Measurements from ENCODE around the gene SLAMF7. TPM values are rescaled to one million over a fixed set of nuclear protein-coding genes. Genes with fewer than 3 reads are reported as not detected.
"Not testable (repeated sequence)": the region's sequence is repeated elsewhere in the genome, so short reads cannot be mapped to it uniquely, and the experiment has no call there.

The SLAMF7 gene
- polyA plus RNA-seq, result 10 to 100 TPM in 1 of 4 donors, 1 to 10 TPM in 3; 1.8 to 12.2 (median 3.7) TPM
- long read RNA-seq, donor 1, result 0 reads
- long read RNA-seq, donor 2, result 0 reads
- long read RNA-seq, donor 3, partial matches to known transcripts, result 0 of 1 reads
- long read RNA-seq, donor 3, other reads (novel, unspliced or antisense), result 0 of 1 reads
- long read RNA-seq, donor 4, result 0 reads
- long read RNA-seq, donor 5, result 0 reads
- long read RNA-seq, donor 6, partial matches to known transcripts, result 0 of 2 reads
- long read RNA-seq, donor 6, other reads (novel, unspliced or antisense), result 0 of 2 reads
- long read RNA-seq, donor 7, result 0 reads
- long read RNA-seq, donor 8, result 0 reads
- long read RNA-seq, donor 9, result 0 reads
- long read RNA-seq, donor 10, result 0 reads

GRCh38 chr1:160739098-160739511, at the start of gene SLAMF7:
TSS of gene SLAMF7 (plus strand) at chr1:160739247. CDS start at chr1:160739302, 55 bp downstream.
- H3K4me3 ChIP-seq (ENCODE audit: low read depth in 1 of 3, low read length in 3 of 3), result peak within 1 kb of the TSS; percentile 13 to 31 (median 18)
- peaks cover 0 to 4% of the 10 kb centered on the region in 2 donors for H3K9me3 ChIP-seq (ENCODE audit: control insufficient read depth in 2 of 2, insufficient read depth in 1 of 2, low read depth in 1 of 2, low read length in 1 of 2)
- no peaks in the 10 kb centered on the region for H3K36me3 ChIP-seq (ENCODE audit: control insufficient read depth in 3 of 3, insufficient read depth in 2 of 3, low read depth in 1 of 3, low read length in 3 of 3)
- WGBS, 3 donors, result 59 to 68% (median 62%) methylated on average over 5 of the region's 5 CpGs
- peak within 1 kb of the TSS in 1 of 3 donors; percentile 81 for H3K27ac ChIP-seq (ENCODE audit: low read depth in 1 of 3, low read length in 2 of 3)
- no peaks in the 10 kb centered on the region for H3K4me1 ChIP-seq (ENCODE audit: control insufficient read depth in 3 of 3, insufficient read depth in 2 of 3, low read depth in 1 of 3, low read length in 2 of 3)
- no peaks in the 10 kb centered on the region for H3K27me3 ChIP-seq (ENCODE audit: control insufficient read depth in 3 of 3, insufficient read depth in 3 of 3, low read length in 3 of 3)
- DNase-seq, result peak in 1 of 2 donors; percentile 35
- no peak for FAIRE-seq

GRCh38 chr1:160692390-160692789, 46.7 kb upstream of the SLAMF7 start:
- not testable (repeated sequence) for H3K36me3 ChIP-seq (ENCODE audit: control insufficient read depth in 3 of 3, insufficient read depth in 2 of 3, low read depth in 1 of 3, low read length in 3 of 3); DNase-seq; FAIRE-seq; H3K4me3 ChIP-seq (ENCODE audit: low read depth in 1 of 3, low read length in 3 of 3); H3K27ac ChIP-seq (ENCODE audit: low read depth in 1 of 3, low read length in 2 of 3); H3K4me1 ChIP-seq (ENCODE audit: control insufficient read depth in 3 of 3, insufficient read depth in 2 of 3, low read depth in 1 of 3, low read length in 2 of 3); H3K27me3 ChIP-seq (ENCODE audit: control insufficient read depth in 3 of 3, insufficient read depth in 3 of 3, low read length in 3 of 3); H3K9me3 ChIP-seq (ENCODE audit: control insufficient read depth in 2 of 2, insufficient read depth in 1 of 2, low read depth in 1 of 2, low read length in 1 of 2)
- whole genome bisulfite sequencing, 3 donors, result 69 to 85% (median 77%) methylated on average over 10 of the region's 10 CpGs

- Histone ChIP-seq H3K27ac (ENCODE audit: low read depth in 1 of 3, low read length in 2 of 3) (peak overlapping the region in 1 of 3 donors; percentile 11), H3K4me1 (ENCODE audit: control insufficient read depth in 3 of 3, insufficient read depth in 2 of 3, low read depth in 1 of 3, low read length in 2 of 3) (peaks cover 0 to 4% (median 0%) of the 10 kb centered on the region in 3 donors), H3K27me3 (ENCODE audit: control insufficient read depth in 3 of 3, insufficient read depth in 3 of 3, low read length in 3 of 3) (no peaks in the 10 kb centered on the region), H3K9me3 (ENCODE audit: control insufficient read depth in 2 of 2, insufficient read depth in 1 of 2, low read depth in 1 of 2, low read length in 1 of 2) (no peaks in the 10 kb centered on the region), H3K36me3 (ENCODE audit: control insufficient read depth in 3 of 3, insufficient read depth in 2 of 3, low read depth in 1 of 3, low read length in 3 of 3) (peaks cover 0 to 1% (median 0%) of the 10 kb centered on the region in 3 donors), H3K4me3 (ENCODE audit: low read depth in 1 of 3, low read length in 3 of 3) (no peak overlapping the region)
- FAIRE-seq (no peak), DNase-seq (no peak)
- WGBS, 3 donors, result 72 to 81% (median 81%) methylated on average over 5 of the region's 5 CpGs
These were observed 36.9 kb upstream of the SLAMF7 start for GRCh38 chr1:160702100-160702499.

- no peaks in the 10 kb centered on the region for H3K9me3 ChIP-seq (ENCODE audit: control insufficient read depth in 2 of 2, insufficient read depth in 1 of 2, low read depth in 1 of 2, low read length in 1 of 2)
- H3K4me1 ChIP-seq (ENCODE audit: control insufficient read depth in 3 of 3, insufficient read depth in 2 of 3, low read depth in 1 of 3, low read length in 2 of 3), result peaks cover 0 to 4% (median 0%) of the 10 kb centered on the region in 3 donors
- 78 to 95% (median 84%) methylated on average over 4 of the region's 4 CpGs for WGBS, 3 donors
- no peak for DNase-seq
- no peaks in the 10 kb centered on the region for H3K27me3 ChIP-seq (ENCODE audit: control insufficient read depth in 3 of 3, insufficient read depth in 3 of 3, low read length in 3 of 3)
- peaks cover 0 to 1% (median 0%) of the 10 kb centered on the region in 3 donors for H3K36me3 ChIP-seq (ENCODE audit: control insufficient read depth in 3 of 3, insufficient read depth in 2 of 3, low read depth in 1 of 3, low read length in 3 of 3)
- no peak for FAIRE-seq
- H3K4me3 ChIP-seq (ENCODE audit: low read depth in 1 of 3, low read length in 3 of 3), result no peak overlapping the region
- peak overlapping the region in 1 of 3 donors; percentile 31 for H3K27ac ChIP-seq (ENCODE audit: low read depth in 1 of 3, low read length in 2 of 3)
These were observed 34.8 kb upstream of the SLAMF7 start for GRCh38 chr1:160704250-160704649.

GRCh38 chr1:160705212-160705621, 33.8 kb upstream of the SLAMF7 start:
- H3K36me3 ChIP-seq (ENCODE audit: control insufficient read depth in 3 of 3, insufficient read depth in 2 of 3, low read depth in 1 of 3, low read length in 3 of 3); DNase-seq; H3K27ac ChIP-seq (ENCODE audit: low read depth in 1 of 3, low read length in 2 of 3); H3K4me1 ChIP-seq (ENCODE audit: control insufficient read depth in 3 of 3, insufficient read depth in 2 of 3, low read depth in 1 of 3, low read length in 2 of 3); H3K27me3 ChIP-seq (ENCODE audit: control insufficient read depth in 3 of 3, insufficient read depth in 3 of 3, low read length in 3 of 3); H3K9me3 ChIP-seq (ENCODE audit: control insufficient read depth in 2 of 2, insufficient read depth in 1 of 2, low read depth in 1 of 2, low read length in 1 of 2); H3K4me3 ChIP-seq (ENCODE audit: low read depth in 1 of 3, low read length in 3 of 3); FAIRE-seq: not testable (repeated sequence)
- WGBS, 3 donors, result 76 to 92% (median 81%) methylated on average over 3 of the region's 3 CpGs

- H3K27me3 ChIP-seq (ENCODE audit: control insufficient read depth in 3 of 3, insufficient read depth in 3 of 3, low read length in 3 of 3), result no peaks in the 10 kb centered on the region
- H3K9me3 ChIP-seq (ENCODE audit: control insufficient read depth in 2 of 2, insufficient read depth in 1 of 2, low read depth in 1 of 2, low read length in 1 of 2), result no peaks in the 10 kb centered on the region
- peaks cover 0 to 4% (median 0%) of the 10 kb centered on the region in 3 donors for H3K4me1 ChIP-seq (ENCODE audit: control insufficient read depth in 3 of 3, insufficient read depth in 2 of 3, low read depth in 1 of 3, low read length in 2 of 3)
- H3K36me3 ChIP-seq (ENCODE audit: control insufficient read depth in 3 of 3, insufficient read depth in 2 of 3, low read depth in 1 of 3, low read length in 3 of 3), result peaks cover 0 to 1% (median 0%) of the 10 kb centered on the region in 3 donors
- FAIRE-seq (no peak), DNase-seq (no peak)
- no peak overlapping the region for H3K27ac ChIP-seq (ENCODE audit: low read depth in 1 of 3, low read length in 2 of 3)
- no peak overlapping the region for H3K4me3 ChIP-seq (ENCODE audit: low read depth in 1 of 3, low read length in 3 of 3)
These were observed 33.3 kb upstream of the SLAMF7 start for GRCh38 chr1:160705742-160706141.

- H3K27me3 ChIP-seq (ENCODE audit: control insufficient read depth in 3 of 3, insufficient read depth in 3 of 3, low read length in 3 of 3), result no peaks in the 10 kb centered on the region
These were observed 32.4 kb upstream of the SLAMF7 start for GRCh38 chr1:160706526-160707235.

GRCh38 chr1:160707236-160708064, 31.6 kb upstream of the SLAMF7 start:
- Histone ChIP-seq H3K36me3 (ENCODE audit: control insufficient read depth in 3 of 3, insufficient read depth in 2 of 3, low read depth in 1 of 3, low read length in 3 of 3) (peaks cover 0 to 1% (median 0%) of the 10 kb centered on the region in 3 donors), H3K4me1 (ENCODE audit: control insufficient read depth in 3 of 3, insufficient read depth in 2 of 3, low read depth in 1 of 3, low read length in 2 of 3) (no peaks in the 10 kb centered on the region), H3K9me3 (ENCODE audit: control insufficient read depth in 2 of 2, insufficient read depth in 1 of 2, low read depth in 1 of 2, low read length in 1 of 2) (no peaks in the 10 kb centered on the region), H3K27ac (ENCODE audit: low read depth in 1 of 3, low read length in 2 of 3) (peak overlapping the region in 2 of 3 donors; percentile 30 to 64), H3K27me3 (ENCODE audit: control insufficient read depth in 3 of 3, insufficient read depth in 3 of 3, low read length in 3 of 3) (no peaks in the 10 kb centered on the region), H3K4me3 (ENCODE audit: low read depth in 1 of 3, low read length in 3 of 3) (no peak overlapping the region)
- WGBS, 3 donors, result 67 to 84% (median 69%) methylated on average over 8 of the region's 8 CpGs
- no peak for FAIRE-seq
- DNase-seq, result peak in 1 of 2 donors; percentile 27

More at GRCh38 chr1:160706526-160707235, 32.4 kb upstream of the SLAMF7 start:
- WGBS, 3 donors, result 36 to 55% (median 50%) methylated on average over 4 of the region's 4 CpGs
- peaks cover 0 to 1% (median 0%) of the 10 kb centered on the region in 3 donors for H3K36me3 ChIP-seq (ENCODE audit: control insufficient read depth in 3 of 3, insufficient read depth in 2 of 3, low read depth in 1 of 3, low read length in 3 of 3)
- no peak overlapping the region for H3K4me3 ChIP-seq (ENCODE audit: low read depth in 1 of 3, low read length in 3 of 3)
- no peaks in the 10 kb centered on the region for H3K9me3 ChIP-seq (ENCODE audit: control insufficient read depth in 2 of 2, insufficient read depth in 1 of 2, low read depth in 1 of 2, low read length in 1 of 2)
- peaks cover 0 to 4% (median 0%) of the 10 kb centered on the region in 3 donors for H3K4me1 ChIP-seq (ENCODE audit: control insufficient read depth in 3 of 3, insufficient read depth in 2 of 3, low read depth in 1 of 3, low read length in 2 of 3)
- FAIRE-seq (no peak), DNase-seq (no peak)
- peak overlapping the region in 1 of 3 donors; percentile 24 for H3K27ac ChIP-seq (ENCODE audit: low read depth in 1 of 3, low read length in 2 of 3)
